Measurements from ENCODE around the gene ARL4C. TPM values are rescaled to one million over a fixed set of nuclear protein-coding genes. Genes with fewer than 3 reads are reported as not detected.
A peak's percentile ranks its signal among the peaks of the same experiment; 100 is the strongest.

ARL4C gene
- total RNA-seq, 1 donor from 2014 or later = 17.4 TPM

DNA sequence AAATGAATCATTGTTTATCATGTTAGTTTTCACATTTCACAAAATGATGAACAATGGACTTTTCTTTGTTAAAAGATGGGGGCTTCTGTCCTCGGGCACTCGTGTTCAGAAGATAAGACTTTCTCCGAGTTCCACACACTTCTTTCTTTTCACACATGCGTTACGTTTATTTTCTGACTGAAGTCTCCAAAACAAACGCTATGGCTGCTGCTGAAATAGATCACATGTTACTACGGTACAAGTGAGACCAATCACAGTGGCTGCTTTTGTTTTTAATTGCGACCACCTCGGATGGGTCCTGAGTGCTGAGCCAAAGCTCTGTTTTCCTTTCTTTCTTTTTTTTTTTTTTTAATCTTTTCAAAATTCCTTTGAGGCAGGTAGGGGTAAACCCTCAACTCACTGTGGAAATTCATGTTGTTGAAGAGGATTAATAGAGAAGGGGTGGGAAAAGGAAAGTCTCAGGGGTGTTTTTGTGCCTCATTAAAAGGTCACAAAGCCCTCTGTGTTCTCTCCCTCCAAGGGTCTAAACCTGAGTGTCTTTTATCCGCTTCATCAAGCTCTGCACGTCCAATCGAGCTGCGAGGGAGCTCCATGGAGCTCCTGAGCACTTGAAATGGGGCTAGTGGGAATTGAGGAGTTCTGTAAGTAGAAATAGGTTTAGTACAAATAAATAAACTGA is 48.2 kb downstream of the ARL4C start:
- H3K27me3 ChIP-seq = no peaks in the 10 kb centered on the region
- TF ChIP-seq, protein P1, sequence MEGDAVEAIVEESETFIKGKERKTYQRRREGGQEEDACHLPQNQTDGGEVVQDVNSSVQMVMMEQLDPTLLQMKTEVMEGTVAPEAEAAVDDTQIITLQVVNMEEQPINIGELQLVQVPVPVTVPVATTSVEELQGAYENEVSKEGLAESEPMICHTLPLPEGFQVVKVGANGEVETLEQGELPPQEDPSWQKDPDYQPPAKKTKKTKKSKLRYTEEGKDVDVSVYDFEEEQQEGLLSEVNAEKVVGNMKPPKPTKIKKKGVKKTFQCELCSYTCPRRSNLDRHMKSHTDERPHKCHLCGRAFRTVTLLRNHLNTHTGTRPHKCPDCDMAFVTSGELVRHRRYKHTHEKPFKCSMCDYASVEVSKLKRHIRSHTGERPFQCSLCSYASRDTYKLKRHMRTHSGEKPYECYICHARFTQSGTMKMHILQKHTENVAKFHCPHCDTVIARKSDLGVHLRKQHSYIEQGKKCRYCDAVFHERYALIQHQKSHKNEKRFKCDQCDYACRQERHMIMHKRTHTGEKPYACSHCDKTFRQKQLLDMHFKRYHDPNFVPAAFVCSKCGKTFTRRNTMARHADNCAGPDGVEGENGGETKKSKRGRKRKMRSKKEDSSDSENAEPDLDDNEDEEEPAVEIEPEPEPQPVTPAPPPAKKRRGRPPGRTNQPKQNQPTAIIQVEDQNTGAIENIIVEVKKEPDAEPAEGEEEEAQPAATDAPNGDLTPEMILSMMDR (IDR thresholded peaks at IDR 0.05) = no peak
- TF ChIP-seq POLR2AphosphoS5 (IDR thresholded peaks at IDR 0.05; ENCODE audit: insufficient read depth in 1 of 2, low read depth in 1 of 2) (no peak), POLR2A (IDR thresholded peaks at IDR 0.05) (no peak)
- H3K27ac ChIP-seq = no peak overlapping the region
- peaks cover 25% of the 10 kb centered on the region for H3K4me1 ChIP-seq
- intact Hi-C loops (cut with DNase I) = no loop called here
- no peak for DNase-seq (ENCODE audit: extremely low spot score in 2 of 2)
- no peak overlapping the region for H3K4me3 ChIP-seq
- no peaks in the 10 kb centered on the region for H3K9me3 ChIP-seq
- no peaks in the 10 kb centered on the region for H3K36me3 ChIP-seq

DNA sequence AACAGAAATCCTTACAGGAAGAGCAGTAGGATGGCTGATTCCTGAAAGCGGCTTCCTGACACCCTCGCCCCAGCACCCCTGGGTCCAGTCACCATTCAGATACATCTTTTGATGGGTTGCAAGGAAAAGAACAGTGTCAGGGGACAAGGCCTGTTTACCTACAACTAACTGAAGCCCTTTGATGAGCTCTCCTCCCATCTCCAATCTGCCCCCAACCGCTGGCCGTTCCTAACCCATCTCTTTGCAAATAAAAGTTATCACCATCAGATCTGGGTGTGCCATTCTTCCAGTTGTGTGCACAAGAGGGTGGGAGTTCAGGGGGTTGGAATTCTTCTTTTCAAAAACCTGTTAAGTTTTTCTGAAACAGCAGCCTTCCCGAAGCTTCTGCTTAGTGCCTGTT is 48.9 kb downstream of the ARL4C start:
- TF ChIP-seq POLR2AphosphoS5 (IDR thresholded peaks at IDR 0.05; ENCODE audit: insufficient read depth in 1 of 2, low read depth in 1 of 2) (no peak), POLR2A (IDR thresholded peaks at IDR 0.05) (no peak)
- TF ChIP-seq, protein P1 (IDR thresholded peaks at IDR 0.05) = no peak
- intact Hi-C loops (cut with DNase I) = no loop called here
- Histone ChIP-seq H3K27ac (no peak overlapping the region), H3K36me3 (no peaks in the 10 kb centered on the region), H3K27me3 (no peaks in the 10 kb centered on the region), H3K4me1 (peaks cover 25% of the 10 kb centered on the region), H3K4me3 (no peak overlapping the region), H3K9me3 (no peaks in the 10 kb centered on the region)
- no peak for DNase-seq (ENCODE audit: extremely low spot score in 2 of 2)

DNA sequence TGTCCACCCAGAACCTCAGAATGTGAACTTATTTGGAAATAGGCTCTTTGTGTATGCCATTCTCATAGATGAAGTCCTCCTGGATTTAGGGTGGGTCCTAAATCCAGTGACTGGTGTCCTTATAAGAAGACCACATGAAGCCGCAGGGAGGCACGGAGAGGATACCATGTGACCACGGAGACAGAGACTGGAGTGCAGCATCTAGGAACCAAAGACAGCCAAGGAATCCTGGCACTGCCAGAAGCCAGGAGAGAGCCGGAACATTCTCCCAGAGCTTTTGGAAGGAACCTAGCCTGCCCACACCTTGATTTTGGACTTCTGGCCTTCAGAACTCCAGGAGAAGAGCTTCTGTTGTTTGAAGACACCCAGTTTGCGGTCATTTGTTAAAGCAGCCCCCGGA is 49.7 kb downstream of the ARL4C start:
- Histone ChIP-seq H3K27ac (no peak overlapping the region), H3K4me1 (peaks cover 25% of the 10 kb centered on the region), H3K27me3 (no peaks in the 10 kb centered on the region), H3K9me3 (no peaks in the 10 kb centered on the region), H3K4me3 (no peak overlapping the region), H3K36me3 (no peaks in the 10 kb centered on the region)
- intact Hi-C loops (cut with DNase I) = no loop called here
- DNase-seq (ENCODE audit: extremely low spot score in 2 of 2) = no peak
- TF ChIP-seq, protein P1 (IDR thresholded peaks at IDR 0.05) = no peak

DNA sequence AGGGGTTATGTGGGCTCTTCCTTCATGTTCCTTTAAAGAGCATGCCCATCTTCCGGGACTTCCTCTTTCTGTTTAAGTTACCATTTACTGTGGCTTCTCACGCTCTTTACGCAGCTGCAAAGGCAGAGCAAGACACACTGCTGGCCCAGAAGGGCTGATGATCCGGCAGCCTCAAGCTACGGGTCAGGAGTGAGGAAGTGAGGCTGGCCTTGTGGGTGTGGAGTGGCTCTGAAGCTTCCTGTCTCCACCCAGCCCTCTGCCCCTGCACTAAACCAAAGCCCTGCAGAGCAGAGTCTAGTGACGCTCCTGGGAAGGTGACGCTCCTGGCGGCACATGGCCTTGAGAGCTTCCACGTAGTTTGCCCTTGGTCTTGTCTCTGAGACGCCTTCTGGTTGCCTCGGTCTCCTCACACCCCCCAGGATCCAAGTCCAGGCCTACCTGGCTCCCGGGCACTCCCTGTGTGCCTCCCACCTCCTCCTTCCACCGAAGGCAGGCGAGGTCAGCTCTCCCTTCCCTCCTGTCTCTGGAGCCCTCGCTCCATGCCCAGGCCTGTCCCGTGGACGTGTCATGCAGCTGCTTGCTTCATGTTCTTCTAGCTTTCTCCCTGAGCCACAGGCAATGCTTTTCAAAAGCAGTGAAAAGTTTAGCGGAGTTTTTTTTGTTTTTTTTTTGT is 50.3 kb downstream of the ARL4C start:
- no peak for TF ChIP-seq POLR2A (IDR thresholded peaks at IDR 0.05)
- peak in 1 of 2 donors; percentile 67 for TF ChIP-seq POLR2AphosphoS5 (IDR thresholded peaks at IDR 0.05; ENCODE audit: insufficient read depth in 1 of 2, low read depth in 1 of 2)
- intact Hi-C loops (cut with DNase I) = no loop called here
- H3K36me3 ChIP-seq = no peaks in the 10 kb centered on the region
- H3K27me3 ChIP-seq = no peaks in the 10 kb centered on the region
- H3K4me1 ChIP-seq = peaks cover 25% of the 10 kb centered on the region
- DNase-seq (ENCODE audit: extremely low spot score in 2 of 2) = no peak
- no peaks in the 10 kb centered on the region for H3K9me3 ChIP-seq
- no peak overlapping the region for H3K4me3 ChIP-seq
- H3K27ac ChIP-seq = peak overlapping the region; percentile 40

DNA sequence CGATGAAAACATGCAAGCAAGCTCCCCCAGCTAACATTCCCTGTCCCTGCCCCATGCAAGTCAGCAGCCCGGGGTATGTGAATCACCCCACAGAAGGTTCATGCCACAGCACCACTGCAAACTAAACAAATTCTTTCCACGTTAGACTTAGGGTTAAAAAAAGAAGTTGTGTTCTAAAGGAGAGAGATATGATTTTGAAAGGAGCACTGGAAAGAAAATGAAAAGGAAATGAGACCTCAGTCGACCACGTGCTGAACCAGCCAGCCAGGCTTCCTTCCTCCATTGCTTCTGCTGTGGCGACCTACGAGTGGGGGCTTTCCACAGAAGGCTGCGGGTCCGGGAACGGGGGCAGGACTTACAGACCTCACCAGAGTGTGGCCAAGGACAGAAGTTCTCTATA is 52.0 kb downstream of the ARL4C start:
- Histone ChIP-seq H3K9me3 (no peaks in the 10 kb centered on the region), H3K36me3 (no peaks in the 10 kb centered on the region), H3K27me3 (no peaks in the 10 kb centered on the region), H3K27ac (no peak overlapping the region), H3K4me3 (no peak overlapping the region), H3K4me1 (peaks cover 25% of the 10 kb centered on the region)
- TF ChIP-seq POLR2A (IDR thresholded peaks at IDR 0.05) = no peak
- TF ChIP-seq POLR2AphosphoS5 (IDR thresholded peaks at IDR 0.05; ENCODE audit: insufficient read depth in 1 of 2, low read depth in 1 of 2) = no peak
- TF ChIP-seq, protein P1 (IDR thresholded peaks at IDR 0.05) = no peak
- intact Hi-C loops (cut with DNase I) = no loop called here
- DNase-seq (ENCODE audit: extremely low spot score in 2 of 2) = no peak
